ENCODE measurements around the gene TMEM89.

Gene TMEM89

DNA sequence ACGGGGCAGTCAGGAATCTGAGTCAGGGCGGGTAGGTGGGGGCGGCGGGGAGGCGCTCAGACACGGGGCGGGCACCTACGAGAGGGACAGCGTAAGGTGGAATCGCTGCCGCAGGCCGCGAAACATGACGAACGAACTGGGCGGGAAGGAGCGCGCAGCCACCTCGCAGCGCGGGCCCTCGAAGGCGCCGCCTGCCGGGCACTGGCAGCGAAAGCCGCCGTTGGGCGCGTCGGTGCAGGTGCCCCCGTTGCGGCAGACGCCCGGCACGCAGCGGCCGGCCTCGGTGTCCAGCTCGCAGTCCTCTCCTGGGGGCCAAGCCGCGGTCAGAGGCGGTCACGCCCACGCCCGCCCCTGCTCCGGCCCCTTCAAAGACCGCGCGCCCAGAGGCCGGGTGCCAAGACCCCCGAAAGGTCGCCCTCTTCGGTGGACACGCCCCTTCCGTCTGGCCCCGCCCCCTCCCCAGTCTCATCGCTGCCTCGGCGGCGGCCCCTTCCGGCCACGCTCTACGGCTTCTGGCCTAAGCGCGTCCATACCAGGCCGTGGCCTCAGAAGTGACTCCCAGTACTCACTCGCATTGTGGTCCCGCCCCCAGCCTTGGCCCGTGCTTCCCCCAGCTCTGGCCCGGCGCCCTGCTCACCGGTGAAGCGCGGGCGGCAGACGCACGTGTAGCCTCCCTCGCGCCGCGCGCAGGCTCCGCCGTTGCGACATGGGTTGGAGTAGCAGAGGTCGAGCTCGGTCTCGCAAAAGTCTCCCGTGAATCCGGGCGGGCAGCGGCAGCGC lies 34.7 kb upstream of the TMEM89 start:
- H3K36me3 ChIP-seq (ENCODE audit: control insufficient read depth, low read length) = no peaks in the 10 kb centered on the region
- H4K20me1 ChIP-seq (ENCODE audit: control insufficient read depth, insufficient read depth, low read depth, low read length) = 0 out of 2 replicates have a peak, but pooled peaks cover 3% of the 10 kb centered on the region
- TF ChIP-seq, protein P1, sequence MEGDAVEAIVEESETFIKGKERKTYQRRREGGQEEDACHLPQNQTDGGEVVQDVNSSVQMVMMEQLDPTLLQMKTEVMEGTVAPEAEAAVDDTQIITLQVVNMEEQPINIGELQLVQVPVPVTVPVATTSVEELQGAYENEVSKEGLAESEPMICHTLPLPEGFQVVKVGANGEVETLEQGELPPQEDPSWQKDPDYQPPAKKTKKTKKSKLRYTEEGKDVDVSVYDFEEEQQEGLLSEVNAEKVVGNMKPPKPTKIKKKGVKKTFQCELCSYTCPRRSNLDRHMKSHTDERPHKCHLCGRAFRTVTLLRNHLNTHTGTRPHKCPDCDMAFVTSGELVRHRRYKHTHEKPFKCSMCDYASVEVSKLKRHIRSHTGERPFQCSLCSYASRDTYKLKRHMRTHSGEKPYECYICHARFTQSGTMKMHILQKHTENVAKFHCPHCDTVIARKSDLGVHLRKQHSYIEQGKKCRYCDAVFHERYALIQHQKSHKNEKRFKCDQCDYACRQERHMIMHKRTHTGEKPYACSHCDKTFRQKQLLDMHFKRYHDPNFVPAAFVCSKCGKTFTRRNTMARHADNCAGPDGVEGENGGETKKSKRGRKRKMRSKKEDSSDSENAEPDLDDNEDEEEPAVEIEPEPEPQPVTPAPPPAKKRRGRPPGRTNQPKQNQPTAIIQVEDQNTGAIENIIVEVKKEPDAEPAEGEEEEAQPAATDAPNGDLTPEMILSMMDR (IDR thresholded peaks at IDR 0.05; ENCODE audit: low read depth, low read length, poor library complexity, severe bottlenecking) = peak; percentile 69
- TF ChIP-seq EZH2phosphoT487 (IDR thresholded peaks at IDR 0.05; ENCODE audit: borderline replicate concordance, low read length) = no peak
- H3K4me1 ChIP-seq (ENCODE audit: control insufficient read depth, low read length) = peaks cover 34% of the 10 kb centered on the region
- H3K9me3 ChIP-seq (ENCODE audit: control insufficient read depth, insufficient read depth, low read length) = no peaks in the 10 kb centered on the region
- H3K27me3 ChIP-seq (ENCODE audit: control insufficient read depth, low read length) = no peaks in the 10 kb centered on the region
- H3K27ac ChIP-seq (ENCODE audit: low read depth, low read length) = peak overlapping the region; percentile 25
- H3K4me3 ChIP-seq (ENCODE audit: low read length) = peak overlapping the region; percentile 82
- H3F3A ChIP-seq (ENCODE audit: control insufficient read depth, insufficient read depth) = no peaks in the 10 kb centered on the region
- H3K79me2 ChIP-seq (ENCODE audit: control insufficient read depth, low read length) = no peaks in the 10 kb centered on the region
- H3K4me2 ChIP-seq (ENCODE audit: low read length) = peak overlapping the region; percentile 75
- no peaks in the 10 kb centered on the region for H3K9me2 ChIP-seq (replicated peaks; ENCODE audit: control insufficient read depth, low read length)

DNA sequence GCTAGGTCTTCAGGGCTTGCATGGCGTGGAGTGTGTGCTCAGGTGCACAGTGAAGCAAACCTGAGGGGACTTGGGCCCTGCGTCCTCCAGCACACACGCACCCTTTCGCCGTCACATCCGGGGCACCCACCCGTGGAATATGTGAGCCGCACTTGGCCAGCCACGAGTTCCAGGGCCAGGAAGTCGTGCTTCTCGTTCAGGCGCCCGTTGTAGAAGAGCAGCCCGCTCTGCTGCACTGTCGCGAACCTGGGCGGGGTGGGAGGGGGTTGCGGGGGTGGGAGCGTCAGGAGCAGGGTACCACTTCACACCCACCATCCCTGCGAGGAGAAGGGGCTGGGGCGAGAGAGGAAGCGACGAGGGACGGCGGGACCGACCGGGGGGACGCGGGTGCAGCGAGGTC lies 34.0 kb upstream of the TMEM89 start:
- Histone ChIP-seq H3K36me3 (ENCODE audit: control insufficient read depth, low read length) (no peaks in the 10 kb centered on the region), H3K4me2 (ENCODE audit: low read length) (peak overlapping the region; percentile 75), H3K27ac (ENCODE audit: low read depth, low read length) (peak overlapping the region; percentile 25), H4K20me1 (ENCODE audit: control insufficient read depth, insufficient read depth, low read depth, low read length) (0 out of 2 replicates have a peak, but pooled peaks cover 3% of the 10 kb centered on the region), H3K27me3 (ENCODE audit: control insufficient read depth, low read length) (no peaks in the 10 kb centered on the region), H3K4me1 (ENCODE audit: control insufficient read depth, low read length) (peaks cover 31% of the 10 kb centered on the region), H3K9me2 (replicated peaks; ENCODE audit: control insufficient read depth, low read length) (no peaks in the 10 kb centered on the region), H3K79me2 (ENCODE audit: control insufficient read depth, low read length) (no peaks in the 10 kb centered on the region), H3K9me3 (ENCODE audit: control insufficient read depth, insufficient read depth, low read length) (no peaks in the 10 kb centered on the region), H3F3A (ENCODE audit: control insufficient read depth, insufficient read depth) (no peaks in the 10 kb centered on the region), H3K4me3 (ENCODE audit: low read length) (peak overlapping the region; percentile 82)
- TF ChIP-seq, protein P1 (IDR thresholded peaks at IDR 0.05; ENCODE audit: low read depth, low read length, poor library complexity, severe bottlenecking) = no peak
- TF ChIP-seq EZH2phosphoT487 (IDR thresholded peaks at IDR 0.05; ENCODE audit: borderline replicate concordance, low read length) = no peak

DNA sequence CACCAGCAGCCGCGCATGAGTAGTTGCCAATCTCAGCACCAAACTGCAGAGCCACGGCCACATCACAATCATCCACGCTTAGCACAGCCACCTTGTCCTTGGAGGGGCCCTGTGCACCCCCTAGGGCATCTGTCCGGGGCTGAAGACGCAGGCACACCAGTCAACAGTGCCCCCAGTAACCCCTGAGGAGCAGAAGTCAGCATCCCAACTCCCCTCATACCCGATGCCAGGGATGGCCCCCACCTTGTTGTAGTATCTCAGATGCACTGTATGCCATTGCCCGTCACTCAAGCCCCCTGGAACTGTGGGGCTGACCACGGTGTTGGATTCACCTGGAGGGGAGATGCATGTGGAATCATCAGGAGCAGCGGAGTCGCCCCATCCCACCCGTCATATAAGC lies 33.5 kb upstream of the TMEM89 start:
- Histone ChIP-seq H3K4me1 (ENCODE audit: control insufficient read depth, low read length) (peaks cover 31% of the 10 kb centered on the region), H3K9me3 (ENCODE audit: control insufficient read depth, insufficient read depth, low read length) (no peaks in the 10 kb centered on the region), H3K79me2 (ENCODE audit: control insufficient read depth, low read length) (no peaks in the 10 kb centered on the region), H3K4me2 (ENCODE audit: low read length) (peak overlapping the region; percentile 75), H3K36me3 (ENCODE audit: control insufficient read depth, low read length) (no peaks in the 10 kb centered on the region), H3K9me2 (replicated peaks; ENCODE audit: control insufficient read depth, low read length) (no peaks in the 10 kb centered on the region), H4K20me1 (ENCODE audit: control insufficient read depth, insufficient read depth, low read depth, low read length) (0 out of 2 replicates have a peak, but pooled peaks cover 3% of the 10 kb centered on the region), H3F3A (ENCODE audit: control insufficient read depth, insufficient read depth) (no peaks in the 10 kb centered on the region), H3K4me3 (ENCODE audit: low read length) (peak overlapping the region; percentile 82), H3K27ac (ENCODE audit: low read depth, low read length) (no peak overlapping the region), H3K27me3 (ENCODE audit: control insufficient read depth, low read length) (no peaks in the 10 kb centered on the region)
- TF ChIP-seq EZH2phosphoT487 (IDR thresholded peaks at IDR 0.05; ENCODE audit: borderline replicate concordance, low read length) = no peak
- TF ChIP-seq, protein P1 (IDR thresholded peaks at IDR 0.05; ENCODE audit: low read depth, low read length, poor library complexity, severe bottlenecking) = no peak
